CD8-positive, alpha-beta memory T cell (primary cell): ENCODE data around the gene RANBP3. TPM values are rescaled to one million over a fixed set of nuclear protein-coding genes. Genes with fewer than 3 reads are reported as not detected.
A peak's percentile ranks its signal among the peaks of the same experiment; 100 is the strongest.

Experiments
- CTCF ChIA-PET: fragments of 350-600 bp; sonication (Branson Sonifier 250); formaldehyde crosslinking; loops from one replicate; lab custom pipeline; 2021; ENCODE audit warnings: antibody characterized with exemption; lab: Charles Lee
- POLR2A ChIA-PET: fragments of 350-600 bp; sonication (Branson Sonifier 250); formaldehyde crosslinking; loops from one replicate; lab custom pipeline; 2021; ENCODE audit warnings: antibody characterized with exemption; lab: Charles Lee
- DNase-seq, 5 donors: peaks; one replicate each; pipeline versions ENCODE4 v3.0.0 to v3.0.0-alpha.2; 2020 to 2022; ENCODE audit warnings: mixed read lengths in 1 of 5
- H3K27ac ChIP-seq: one replicate; pipeline ENCODE4 v1.7.0; 2013; ENCODE audit warnings: low read depth, mild to moderate bottlenecking, low read length, moderate library complexity
- H3K27me3 ChIP-seq: 2 replicates; pipeline ENCODE4 v1.7.0; 2013; ENCODE audit warnings: low read length, mild to moderate bottlenecking; ENCODE audit not compliant: insufficient read depth, poor library complexity, severe bottlenecking
- H3K36me3 ChIP-seq: 2 replicates; pipeline ENCODE4 v1.7.0; 2013; ENCODE audit warnings: mild to moderate bottlenecking, low read length, moderate library complexity; ENCODE audit not compliant: insufficient read depth
- H3K4me1 ChIP-seq: 2 replicates; pipeline ENCODE4 v1.7.0; 2013; ENCODE audit warnings: mild to moderate bottlenecking, low read length, moderate library complexity; ENCODE audit not compliant: insufficient read depth
- H3K4me3 ChIP-seq: 2 replicates; pipeline ENCODE4 v1.7.0; 2013; ENCODE audit warnings: mild to moderate bottlenecking, low read length
- H3K9me3 ChIP-seq: 2 replicates; pipeline ENCODE4 v1.7.0; 2013; ENCODE audit warnings: mild to moderate bottlenecking, low read length
- H3K27ac Mint-ChIP-seq, 8 donors: one replicate each; pipeline ENCODE4 v1.8.0; 2020 to 2021; ENCODE audit warnings: mixed read lengths in 8 of 8, mild to moderate bottlenecking in 6 of 8, inconsistent platforms in 3 of 8, moderate library complexity in 3 of 8
- H3K27me3 Mint-ChIP-seq, 2 donors: one replicate each; pipeline ENCODE4 v1.8.0; 2020 to 2021; ENCODE audit warnings: mixed read lengths in 2 of 2, mild to moderate bottlenecking in 1 of 2, moderate library complexity in 1 of 2
- H3K36me3 Mint-ChIP-seq, 3 donors: one replicate each; pipeline ENCODE4 v1.8.0; 2020 to 2021; ENCODE audit warnings: mixed read lengths in 3 of 3, inconsistent platforms in 1 of 3, mild to moderate bottlenecking in 1 of 3
- H3K4me1 Mint-ChIP-seq, 3 donors: one replicate each; pipeline ENCODE4 v1.8.0; 2020 to 2021; ENCODE audit warnings: mixed read lengths in 3 of 3, inconsistent platforms in 1 of 3, mild to moderate bottlenecking in 1 of 3
- H3K4me3 Mint-ChIP-seq, 7 donors: one replicate each; pipeline ENCODE4 v1.8.0; 2020 to 2021; ENCODE audit warnings: mixed read lengths in 7 of 7, mild to moderate bottlenecking in 6 of 7, moderate library complexity in 4 of 7, inconsistent platforms in 2 of 7
- H3K9me3 Mint-ChIP-seq, 5 donors: one replicate each; pipeline ENCODE4 v1.8.0; 2020 to 2022; ENCODE audit warnings: mixed read lengths in 5 of 5, mild to moderate bottlenecking in 3 of 5, moderate library complexity in 2 of 5, inconsistent platforms in 1 of 5
- polyA plus RNA-seq: library from polyadenylated mRNA; unstranded; fragments of 300-500 nt; fragmentation: Illumina TruSeq; gene quantifications from one replicate; pipeline ENCODE4 v1.2.3, GENCODE V29; 2021
- total RNA-seq, 2 experiments: library from RNA; stranded (reverse); gene quantifications; one replicate each; pipeline ENCODE4 v1.2.3, GENCODE V29; 2021

The RANBP3 gene
- total and polyA plus RNA-seq, 3 experiments from 2014 or later, result 9.7 to 97.6 (median 94.8) TPM

GRCh38 chr19:5994405-5995165 lies 16.6 kb upstream of the RANBP3 start:
- H3K9me3 ChIP-seq, result no peaks in the 10 kb centered on the region
- ChIA-PET POLR2A (no interaction called here), CTCF (no interaction called here)
- H3K36me3 Mint-ChIP-seq, result peaks cover 0 to 2% (median 0%) of the 10 kb centered on the region in 3 donors
- H3K27me3 ChIP-seq, result no peaks in the 10 kb centered on the region
- H3K4me1 ChIP-seq, result no peaks in the 10 kb centered on the region
- H3K9me3 Mint-ChIP-seq, result peaks cover 0 to 2% (median 0%) of the 10 kb centered on the region in 5 donors
- H3K27ac ChIP-seq, result no peak overlapping the region
- no peak overlapping the region for H3K4me3 ChIP-seq
- H3K4me3 Mint-ChIP-seq, result no peak overlapping the region
- H3K27ac Mint-ChIP-seq, result no peak overlapping the region
- no peaks in the 10 kb centered on the region for H3K36me3 ChIP-seq
- H3K4me1 Mint-ChIP-seq, result no peaks in the 10 kb centered on the region
- H3K27me3 Mint-ChIP-seq, result peaks cover 0 to 3% of the 10 kb centered on the region in 2 donors
- no peak for DNase-seq

- Mint-ChIP-seq H3K4me1 (no peaks in the 10 kb centered on the region), H3K27me3 (peaks cover 0 to 6% of the 10 kb centered on the region in 2 donors), H3K36me3 (no peaks in the 10 kb centered on the region), H3K9me3 (no peaks in the 10 kb centered on the region), H3K4me3 (no peak overlapping the region), H3K27ac (no peak overlapping the region)
- H3K9me3 ChIP-seq, result no peaks in the 10 kb centered on the region
- CTCF ChIA-PET, result interaction anchor here (0.8 kb wide), 1 partner anchor 8 kb away, joined by 3 read pairs; no protein-coding TSS in a partner anchor
- POLR2A ChIA-PET, result no interaction called here
- H3K4me3 ChIP-seq, result no peak overlapping the region
- H3K27me3 ChIP-seq, result no peaks in the 10 kb centered on the region
- H3K27ac ChIP-seq, result no peak overlapping the region
- no peaks in the 10 kb centered on the region for H3K36me3 ChIP-seq
- no peak for DNase-seq
- no peaks in the 10 kb centered on the region for H3K4me1 ChIP-seq
Observed at GRCh38 chr19:5993648-5994358, 15.9 kb upstream of the RANBP3 start.

GRCh38 chr19:5993201-5993600 lies 15.3 kb upstream of the RANBP3 start:
- ChIA-PET CTCF (interaction anchor here (0.8 to 2.1 kb wide), 2 partner anchors 9 to 29 kb away, joined by 3 to 6 read pairs; no protein-coding TSS in a partner anchor), POLR2A (no interaction called here)
- no peaks in the 10 kb centered on the region for H3K9me3 Mint-ChIP-seq
- no peaks in the 10 kb centered on the region for H3K4me1 ChIP-seq
- H3K36me3 Mint-ChIP-seq, result no peaks in the 10 kb centered on the region
- no peak overlapping the region for H3K27ac ChIP-seq
- peaks cover 0 to 6% of the 10 kb centered on the region in 2 donors for H3K27me3 Mint-ChIP-seq
- H3K27me3 ChIP-seq, result no peaks in the 10 kb centered on the region
- no peak overlapping the region for H3K4me3 ChIP-seq
- no peak overlapping the region for H3K27ac Mint-ChIP-seq
- no peak for DNase-seq
- H3K4me1 Mint-ChIP-seq, result no peaks in the 10 kb centered on the region
- no peaks in the 10 kb centered on the region for H3K36me3 ChIP-seq
- H3K9me3 ChIP-seq, result no peaks in the 10 kb centered on the region
- H3K4me3 Mint-ChIP-seq, result no peak overlapping the region

GRCh38 chr19:5992756-5993155 lies 14.8 kb upstream of the RANBP3 start:
- Mint-ChIP-seq H3K27me3 (peaks cover 0 to 6% of the 10 kb centered on the region in 2 donors), H3K4me1 (peaks cover 0 to 2% (median under 1%) of the 10 kb centered on the region in 3 donors), H3K27ac (no peak overlapping the region), H3K4me3 (no peak overlapping the region), H3K36me3 (no peaks in the 10 kb centered on the region), H3K9me3 (no peaks in the 10 kb centered on the region)
- DNase-seq, result no peak
- Histone ChIP-seq H3K4me3 (no peak overlapping the region), H3K27ac (no peak overlapping the region), H3K36me3 (no peaks in the 10 kb centered on the region), H3K9me3 (no peaks in the 10 kb centered on the region), H3K4me1 (peaks cover 2% of the 10 kb centered on the region), H3K27me3 (no peaks in the 10 kb centered on the region)
- ChIA-PET POLR2A (interaction anchor here (0.6 kb wide), 1 partner anchor 1950 kb away, joined by 3 read pairs; no protein-coding TSS in a partner anchor), CTCF (interaction anchor here (0.8 to 2.1 kb wide), 2 partner anchors 9 to 29 kb away, joined by 3 to 6 read pairs; no protein-coding TSS in a partner anchor)

GRCh38 chr19:5991244-5991838 lies 13.4 kb upstream of the RANBP3 start:
- Mint-ChIP-seq H3K4me3 (no peak overlapping the region), H3K4me1 (peaks cover 8 to 10% (median 9%) of the 10 kb centered on the region in 3 donors), H3K36me3 (no peaks in the 10 kb centered on the region), H3K27ac (no peak overlapping the region), H3K27me3 (peaks cover 0 to 6% of the 10 kb centered on the region in 2 donors), H3K9me3 (no peaks in the 10 kb centered on the region)
- H3K27me3 ChIP-seq, result no peaks in the 10 kb centered on the region
- H3K9me3 ChIP-seq, result no peaks in the 10 kb centered on the region
- H3K4me1 ChIP-seq, result peaks cover 5% of the 10 kb centered on the region
- no peak for DNase-seq
- POLR2A ChIA-PET, result no interaction called here
- H3K27ac ChIP-seq, result no peak overlapping the region
- CTCF ChIA-PET, result interaction anchor here (2.1 to 8.3 kb wide), 2 partner anchors 24 to 31 kb away, joined by 6 to 38 read pairs; no protein-coding TSS in a partner anchor
- no peaks in the 10 kb centered on the region for H3K36me3 ChIP-seq
- no peak overlapping the region for H3K4me3 ChIP-seq

- Mint-ChIP-seq H3K27me3 (peaks cover 0 to 6% of the 10 kb centered on the region in 2 donors), H3K27ac (no peak overlapping the region), H3K4me1 (peaks cover 8 to 10% (median 9%) of the 10 kb centered on the region in 3 donors), H3K4me3 (no peak overlapping the region), H3K36me3 (no peaks in the 10 kb centered on the region), H3K9me3 (no peaks in the 10 kb centered on the region)
- Histone ChIP-seq H3K4me1 (peaks cover 5% of the 10 kb centered on the region), H3K27ac (no peak overlapping the region), H3K4me3 (no peak overlapping the region), H3K9me3 (no peaks in the 10 kb centered on the region), H3K36me3 (no peaks in the 10 kb centered on the region), H3K27me3 (no peaks in the 10 kb centered on the region)
- CTCF ChIA-PET, result interaction anchor here (0.8 to 8.3 kb wide), 4 partner anchors 12 to 58 kb away, joined by 3 to 38 read pairs (median 6); partner anchors contain the start of gene RANBP3
- DNase-seq, result no peak
- POLR2A ChIA-PET, result no interaction called here
Observed at GRCh38 chr19:5990289-5990797, 12.4 kb upstream of the RANBP3 start.

GRCh38 chr19:5989388-5990074 lies 11.6 kb upstream of the RANBP3 start:
- Mint-ChIP-seq H3K4me3 (no peak overlapping the region), H3K27ac (peak overlapping the region in 1 of 8 donors; percentile 74), H3K36me3 (no peaks in the 10 kb centered on the region), H3K27me3 (peaks cover 0 to 6% of the 10 kb centered on the region in 2 donors), H3K9me3 (no peaks in the 10 kb centered on the region), H3K4me1 (peaks cover 8 to 10% (median 9%) of the 10 kb centered on the region in 3 donors)
- Histone ChIP-seq H3K4me3 (no peak overlapping the region), H3K27me3 (no peaks in the 10 kb centered on the region), H3K27ac (no peak overlapping the region), H3K9me3 (no peaks in the 10 kb centered on the region), H3K36me3 (no peaks in the 10 kb centered on the region), H3K4me1 (peaks cover 5% of the 10 kb centered on the region)
- ChIA-PET CTCF (interaction anchor here (1.2 to 8.3 kb wide), 4 partner anchors 11 to 136 kb away, joined by 6 to 38 read pairs (median 8); partner anchors contain the start of gene RANBP3), POLR2A (no interaction called here)
- no peak for DNase-seq
